ENCODE data around the gene ITGAV.

The ITGAV gene

GRCh38 chr2:186670831-186671230 is 81.0 kb downstream of the ITGAV start:
- DNase-seq (ENCODE audit: low read depth): no peak

GRCh38 chr2:186675380-186675779 is 85.5 kb downstream of the ITGAV start:
- DNase-seq (ENCODE audit: low read depth): no peak

GRCh38 chr2:186683341-186683740 is 93.5 kb downstream of the ITGAV start:
- DNase-seq (ENCODE audit: low read depth): no peak

DNA sequence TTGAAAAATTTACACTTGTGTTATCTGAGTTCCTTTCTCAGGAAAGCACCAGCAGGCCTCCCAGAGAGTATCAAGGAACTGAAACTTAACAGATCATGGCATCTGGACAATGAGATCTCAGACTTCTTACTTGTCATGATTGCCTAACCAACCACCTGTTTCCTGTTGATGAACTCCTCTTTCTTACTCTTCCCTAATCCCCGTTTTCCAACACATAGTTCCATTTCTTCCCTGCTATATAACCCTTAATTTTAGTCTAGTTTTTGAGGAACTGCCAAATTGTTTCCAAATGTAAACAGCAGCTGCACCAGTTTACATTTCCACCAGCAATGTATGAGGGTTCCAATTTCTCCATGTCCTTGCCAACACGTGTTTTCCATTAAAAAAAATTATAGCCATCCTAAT is 98.0 kb downstream of the ITGAV start:
- DNase-seq (ENCODE audit: low read depth): no peak

DNA sequence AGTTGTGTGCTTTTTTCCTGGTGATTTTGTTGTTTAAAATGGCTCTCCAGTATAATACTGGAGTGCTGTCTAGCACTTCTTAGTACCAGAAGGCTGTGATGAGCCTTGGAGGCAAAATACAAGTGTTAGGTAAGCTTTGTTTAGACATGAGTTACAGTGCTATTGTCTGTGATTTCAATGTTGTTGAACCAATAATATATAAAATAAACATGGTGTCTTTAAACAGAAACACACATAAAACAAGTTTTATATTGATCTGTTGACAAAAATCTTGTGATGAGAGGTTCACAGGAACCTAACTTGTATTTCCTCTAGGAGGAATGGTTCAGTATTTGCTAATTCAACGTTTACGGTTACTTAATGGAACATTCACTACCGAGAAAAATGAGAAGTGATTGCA is 99.0 kb downstream of the ITGAV start:
- no peak for DNase-seq (ENCODE audit: low read depth)

DNA sequence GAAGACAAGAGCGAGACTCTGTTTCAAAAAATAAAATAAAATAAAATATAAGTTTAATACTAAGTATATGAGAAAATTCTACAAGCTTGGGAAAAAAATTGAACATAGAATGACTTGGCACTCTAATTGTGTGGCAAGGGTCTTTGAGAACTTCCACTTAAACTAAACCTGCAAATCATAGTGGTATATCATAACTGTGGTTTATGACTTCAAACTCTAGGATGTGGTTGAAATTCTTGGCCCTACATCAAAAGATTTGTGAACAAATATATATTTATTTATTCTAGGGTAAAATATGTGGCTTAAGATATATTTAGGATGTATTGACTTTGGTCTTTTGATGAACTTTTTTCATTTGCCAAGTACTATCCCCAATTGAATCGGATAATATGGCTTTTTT is 100.9 kb downstream of the ITGAV start:
- DNase-seq (ENCODE audit: low read depth): no peak

- DNase-seq (ENCODE audit: low read depth): no peak
Observed at GRCh38 chr2:186691231-186691630, 101.4 kb downstream of the ITGAV start.

- DNase-seq (ENCODE audit: low read depth): no peak
Observed at GRCh38 chr2:186691900-186692299, 102.0 kb downstream of the ITGAV start.

DNA sequence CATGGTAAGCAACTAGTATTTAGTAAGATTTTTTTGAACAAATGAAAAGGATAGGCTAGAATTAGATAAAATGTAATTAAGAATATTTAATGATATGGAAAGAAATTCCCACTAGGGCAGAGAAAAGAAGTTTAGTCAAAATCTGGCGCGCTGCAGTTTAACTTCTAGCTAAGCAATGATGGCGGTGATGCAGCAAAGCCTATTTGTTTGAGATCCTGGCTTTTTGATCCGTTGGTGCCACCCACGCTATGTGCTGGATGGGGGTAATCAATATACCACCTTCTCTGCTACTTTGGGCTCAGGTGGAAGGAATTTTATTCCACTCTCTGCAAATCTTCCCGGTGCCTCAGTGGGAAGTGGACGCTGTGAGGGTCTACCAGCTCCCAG is 103.6 kb downstream of the ITGAV start:
- DNase-seq (ENCODE audit: low read depth): no peak

GRCh38 chr2:186695081-186695756 is 105.4 kb downstream of the ITGAV start:
- peak; percentile 47 for DNase-seq (ENCODE audit: low read depth)

- DNase-seq (ENCODE audit: low read depth): no peak
Observed at GRCh38 chr2:186696290-186696689, 106.4 kb downstream of the ITGAV start.

GRCh38 chr2:186696804-186697203 is 106.9 kb downstream of the ITGAV start:
- DNase-seq (ENCODE audit: low read depth): no peak

- no peak for DNase-seq (ENCODE audit: low read depth)
Observed at GRCh38 chr2:186697536-186697935, 107.7 kb downstream of the ITGAV start.

GRCh38 chr2:186699742-186700141 is 109.9 kb downstream of the ITGAV start:
- no peak for DNase-seq (ENCODE audit: low read depth)

DNA sequence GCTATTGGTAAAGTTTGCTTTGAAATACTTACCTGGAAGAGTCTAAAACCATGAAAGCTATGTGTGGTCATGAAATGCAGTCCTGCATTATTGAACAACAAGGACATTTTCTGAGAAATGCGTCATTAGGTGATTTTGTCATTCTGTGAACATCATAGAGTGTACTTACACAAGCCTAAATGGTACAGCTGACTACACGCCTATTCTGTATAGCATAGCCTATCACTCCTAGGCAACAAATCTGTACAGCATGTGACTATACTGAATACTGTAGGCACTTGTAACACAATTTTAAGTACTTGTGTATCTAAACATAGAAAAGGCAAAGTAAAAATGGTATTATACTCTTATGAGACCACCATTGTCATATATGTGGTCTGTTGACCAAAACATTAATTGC is 112.2 kb downstream of the ITGAV start:
- no peak for DNase-seq (ENCODE audit: low read depth)

DNA sequence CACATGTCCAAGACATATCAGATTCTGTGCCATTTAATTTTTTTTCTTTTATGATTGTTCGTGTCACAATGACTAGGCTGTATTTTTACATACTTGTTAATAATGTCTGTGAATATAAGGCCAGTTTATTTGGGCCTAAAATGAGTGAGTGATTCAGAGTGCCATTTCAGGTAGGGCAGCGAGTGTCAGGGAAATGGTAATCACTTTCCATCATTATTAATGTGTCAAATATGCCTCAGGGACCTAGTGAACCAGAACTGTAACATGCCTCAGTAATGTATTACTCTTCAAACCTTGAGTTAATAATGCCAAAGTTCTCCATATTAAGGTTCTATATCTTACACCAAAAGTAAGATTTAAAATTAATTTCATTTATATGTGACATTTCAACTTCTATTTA is 112.6 kb downstream of the ITGAV start:
- DNase-seq (ENCODE audit: low read depth): no peak

DNA sequence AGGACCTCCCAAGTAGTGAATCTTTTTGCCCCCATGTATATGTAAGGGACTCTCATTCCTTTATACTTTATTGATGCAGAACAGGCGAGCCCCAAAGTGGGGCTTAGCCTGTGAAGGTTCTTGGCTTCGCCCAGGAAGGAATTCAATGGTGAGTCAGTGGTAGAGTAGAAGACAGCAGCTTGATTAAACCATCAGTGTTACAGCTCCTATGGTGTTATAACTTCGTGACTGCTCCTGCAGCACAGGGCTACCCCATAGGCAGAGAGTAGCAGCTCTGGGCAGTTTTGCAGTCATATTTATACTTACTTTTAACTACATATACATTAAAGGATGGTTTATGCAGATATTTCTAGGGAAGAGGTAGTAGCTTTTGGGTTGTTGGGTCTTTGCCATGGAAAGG is 115.0 kb downstream of the ITGAV start:
- no peak for DNase-seq (ENCODE audit: low read depth)

GRCh38 chr2:186709529-186710450 is 119.9 kb downstream of the ITGAV start:
- no peak for DNase-seq (ENCODE audit: low read depth)

DNA sequence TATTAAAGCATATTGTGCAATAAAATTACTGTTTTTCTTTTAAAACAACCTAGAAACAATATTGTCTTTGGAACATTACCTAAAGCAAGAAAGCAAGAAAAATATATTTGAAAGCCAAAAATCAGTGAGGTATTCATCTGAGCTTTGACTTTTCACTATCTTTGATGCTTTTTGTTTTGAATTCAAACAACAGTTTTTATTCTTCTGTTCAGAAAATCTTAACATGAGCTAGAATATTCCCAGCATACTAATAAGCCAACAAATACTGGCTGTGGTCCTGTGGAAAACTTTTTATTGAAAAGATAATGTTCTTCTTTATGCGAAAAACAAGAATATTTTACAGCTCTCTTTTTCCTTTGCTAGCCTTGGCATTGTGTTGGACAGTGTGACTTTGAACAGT is 123.8 kb downstream of the ITGAV start:
- no peak for DNase-seq (ENCODE audit: low read depth)

- no peak for DNase-seq (ENCODE audit: low read depth)
Observed at GRCh38 chr2:186714611-186715010, 124.8 kb downstream of the ITGAV start.

- no peak for DNase-seq (ENCODE audit: low read depth)
Observed at GRCh38 chr2:186716004-186716403, 126.1 kb downstream of the ITGAV start.

GRCh38 chr2:186716899-186717298 is 127.0 kb downstream of the ITGAV start:
- no peak for DNase-seq (ENCODE audit: low read depth)

GRCh38 chr2:186717320-186718007 is 127.6 kb downstream of the ITGAV start:
- no peak for DNase-seq (ENCODE audit: low read depth)
